ENCODE data around the gene FEM1B. TPM values are rescaled to one million over a fixed set of nuclear protein-coding genes. Genes with fewer than 3 reads are reported as not detected.

Gene FEM1B
- total RNA-seq, 1 donor from 2014 or later = 46.7 TPM

- H3K4me1 ChIP-seq = peaks cover 95% of the 10 kb centered on the region
- DNase-seq = no peak
- TF ChIP-seq, protein P1, sequence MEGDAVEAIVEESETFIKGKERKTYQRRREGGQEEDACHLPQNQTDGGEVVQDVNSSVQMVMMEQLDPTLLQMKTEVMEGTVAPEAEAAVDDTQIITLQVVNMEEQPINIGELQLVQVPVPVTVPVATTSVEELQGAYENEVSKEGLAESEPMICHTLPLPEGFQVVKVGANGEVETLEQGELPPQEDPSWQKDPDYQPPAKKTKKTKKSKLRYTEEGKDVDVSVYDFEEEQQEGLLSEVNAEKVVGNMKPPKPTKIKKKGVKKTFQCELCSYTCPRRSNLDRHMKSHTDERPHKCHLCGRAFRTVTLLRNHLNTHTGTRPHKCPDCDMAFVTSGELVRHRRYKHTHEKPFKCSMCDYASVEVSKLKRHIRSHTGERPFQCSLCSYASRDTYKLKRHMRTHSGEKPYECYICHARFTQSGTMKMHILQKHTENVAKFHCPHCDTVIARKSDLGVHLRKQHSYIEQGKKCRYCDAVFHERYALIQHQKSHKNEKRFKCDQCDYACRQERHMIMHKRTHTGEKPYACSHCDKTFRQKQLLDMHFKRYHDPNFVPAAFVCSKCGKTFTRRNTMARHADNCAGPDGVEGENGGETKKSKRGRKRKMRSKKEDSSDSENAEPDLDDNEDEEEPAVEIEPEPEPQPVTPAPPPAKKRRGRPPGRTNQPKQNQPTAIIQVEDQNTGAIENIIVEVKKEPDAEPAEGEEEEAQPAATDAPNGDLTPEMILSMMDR (IDR thresholded peaks at IDR 0.05; ENCODE audit: borderline replicate concordance) = no peak
- no peaks in the 10 kb centered on the region for H3K27me3 ChIP-seq (ENCODE audit: low read depth)
- intact Hi-C loops (cut with micrococcal nuclease) = no loop called here
- H3K36me3 ChIP-seq = peaks cover 13% of the 10 kb centered on the region
- peak overlapping the region; percentile 74 for H3K4me3 ChIP-seq
- H3K27ac ChIP-seq (replicated peaks) = peak overlapping the region; percentile 99
- H3K9me3 ChIP-seq (replicated peaks) = no peaks in the 10 kb centered on the region
Measured at GRCh38 chr15:68281008-68281407, 3.5 kb downstream of the FEM1B start.

DNA sequence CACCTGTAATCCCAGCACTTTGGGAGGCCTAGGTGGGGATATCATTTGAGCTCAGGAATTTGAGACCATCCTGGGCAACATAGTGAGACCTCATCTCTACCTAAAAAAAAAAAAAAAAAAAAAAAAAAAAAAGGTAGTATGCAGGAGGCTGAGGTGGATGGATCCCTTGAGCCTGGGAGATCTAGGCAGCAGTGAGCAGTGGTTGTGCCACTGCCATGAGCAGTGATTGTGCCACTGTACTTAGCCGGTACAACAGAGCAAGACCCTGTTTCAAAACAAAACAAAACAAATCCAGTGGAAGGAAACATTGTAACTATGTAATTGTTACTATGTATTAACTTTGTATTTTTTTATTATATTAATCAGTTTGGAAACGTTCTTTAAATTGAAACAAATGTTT lies 5.9 kb downstream of the FEM1B start:
- no peak for DNase-seq
- H3K27ac ChIP-seq (replicated peaks) = no peak overlapping the region
- no peak overlapping the region for H3K4me3 ChIP-seq
- H3K4me1 ChIP-seq = peaks cover 100% of the 10 kb centered on the region
- peaks cover 13% of the 10 kb centered on the region for H3K36me3 ChIP-seq
- intact Hi-C loops (cut with micrococcal nuclease) = no loop called here
- H3K9me3 ChIP-seq (replicated peaks) = no peaks in the 10 kb centered on the region
- TF ChIP-seq, protein P1 (IDR thresholded peaks at IDR 0.05; ENCODE audit: borderline replicate concordance) = no peak
- no peaks in the 10 kb centered on the region for H3K27me3 ChIP-seq (ENCODE audit: low read depth)

GRCh38 chr15:68284616-68285258 lies 7.2 kb downstream of the FEM1B start:
- peaks cover 100% of the 10 kb centered on the region for H3K4me1 ChIP-seq
- peaks cover 19% of the 10 kb centered on the region for H3K36me3 ChIP-seq
- H3K27ac ChIP-seq (replicated peaks) = peak overlapping the region; percentile 1
- no peak for DNase-seq
- no peak overlapping the region for H3K4me3 ChIP-seq
- H3K27me3 ChIP-seq (ENCODE audit: low read depth) = no peaks in the 10 kb centered on the region
- no peaks in the 10 kb centered on the region for H3K9me3 ChIP-seq (replicated peaks)
- intact Hi-C loops (cut with micrococcal nuclease) = no loop called here
- TF ChIP-seq, protein P1 (IDR thresholded peaks at IDR 0.05; ENCODE audit: borderline replicate concordance) = no peak

- Histone ChIP-seq H3K4me3 (no peak overlapping the region), H3K27me3 (ENCODE audit: low read depth) (no peaks in the 10 kb centered on the region), H3K9me3 (replicated peaks) (no peaks in the 10 kb centered on the region), H3K27ac (replicated peaks) (peak overlapping the region; percentile 1), H3K36me3 (peaks cover 26% of the 10 kb centered on the region), H3K4me1 (peaks cover 100% of the 10 kb centered on the region)
- intact Hi-C loops (cut with micrococcal nuclease) = no loop called here
- DNase-seq = no peak
- TF ChIP-seq, protein P1 (IDR thresholded peaks at IDR 0.05; ENCODE audit: borderline replicate concordance) = no peak
Measured at GRCh38 chr15:68285259-68285980, 7.9 kb downstream of the FEM1B start.

- peaks cover 34% of the 10 kb centered on the region for H3K36me3 ChIP-seq
- no peaks in the 10 kb centered on the region for H3K27me3 ChIP-seq (ENCODE audit: low read depth)
- TF ChIP-seq, protein P1 (IDR thresholded peaks at IDR 0.05; ENCODE audit: borderline replicate concordance) = no peak
- no peak overlapping the region for H3K4me3 ChIP-seq
- intact Hi-C loops (cut with micrococcal nuclease) = no loop called here
- H3K4me1 ChIP-seq = peaks cover 100% of the 10 kb centered on the region
- peak overlapping the region; percentile 1 for H3K27ac ChIP-seq (replicated peaks)
- no peak for DNase-seq
- no peaks in the 10 kb centered on the region for H3K9me3 ChIP-seq (replicated peaks)
Measured at GRCh38 chr15:68286256-68286655, 8.7 kb downstream of the FEM1B start.
